ENCODE measurements around the gene POC1A.

POC1A gene

GRCh38 chr3:52085681-52086282 is 68.4 kb downstream of the POC1A start:
- no peak for DNase-seq (ENCODE audit: low read depth)

- DNase-seq (ENCODE audit: low read depth): no peak
Measured at GRCh38 chr3:52084954-52085680, 69.1 kb downstream of the POC1A start.

GRCh38 chr3:52084216-52084945 is 69.8 kb downstream of the POC1A start:
- DNase-seq (ENCODE audit: low read depth): no peak

GRCh38 chr3:52083556-52084087 is 70.6 kb downstream of the POC1A start:
- no peak for DNase-seq (ENCODE audit: low read depth)

- DNase-seq (ENCODE audit: low read depth): no peak
Measured at GRCh38 chr3:52082951-52083350, 71.3 kb downstream of the POC1A start.

GRCh38 chr3:52080830-52081719 is 73.1 kb downstream of the POC1A start:
- no peak for DNase-seq (ENCODE audit: low read depth)

GRCh38 chr3:52079958-52080357 is 74.3 kb downstream of the POC1A start:
- no peak for DNase-seq (ENCODE audit: low read depth)

- no peak for DNase-seq (ENCODE audit: low read depth)
Measured at GRCh38 chr3:52078781-52079560, 75.3 kb downstream of the POC1A start.

GRCh38 chr3:52077925-52078324 is 76.3 kb downstream of the POC1A start:
- DNase-seq (ENCODE audit: low read depth): no peak

GRCh38 chr3:52076896-52077780 is 77.1 kb downstream of the POC1A start:
- no peak for DNase-seq (ENCODE audit: low read depth)

GRCh38 chr3:52073490-52073889 is 80.7 kb downstream of the POC1A start:
- DNase-seq (ENCODE audit: low read depth): no peak

GRCh38 chr3:52072471-52072870 is 81.8 kb downstream of the POC1A start:
- no peak for DNase-seq (ENCODE audit: low read depth)

- DNase-seq (ENCODE audit: low read depth): no peak
Measured at GRCh38 chr3:52072020-52072419, 82.2 kb downstream of the POC1A start.

GRCh38 chr3:52070724-52071621 is 83.2 kb downstream of the POC1A start:
- no peak for DNase-seq (ENCODE audit: low read depth)

GRCh38 chr3:52069855-52070254 is 84.4 kb downstream of the POC1A start:
- no peak for DNase-seq (ENCODE audit: low read depth)

GRCh38 chr3:52069135-52069534 is 85.1 kb downstream of the POC1A start:
- no peak for DNase-seq (ENCODE audit: low read depth)

GRCh38 chr3:52068730-52069129 is 85.5 kb downstream of the POC1A start:
- DNase-seq (ENCODE audit: low read depth): no peak

GRCh38 chr3:52068055-52068571 is 86.1 kb downstream of the POC1A start:
- no peak for DNase-seq (ENCODE audit: low read depth)

- no peak for DNase-seq (ENCODE audit: low read depth)
Measured at GRCh38 chr3:52067526-52067925, 86.7 kb downstream of the POC1A start.
